HG02852 (cell line): ENCODE results near the gene BEND3.
A peak's percentile ranks its signal among the peaks of the same experiment; 100 is the strongest.
"Not testable (repeated sequence)": the region's sequence is repeated elsewhere in the genome, so short reads cannot be mapped to it uniquely, and the experiment has no call there.

ENCODE experiments used
- ATAC-seq: cut with Tn5 transposase; IDR thresholded peaks from one replicate; pipeline ENCODE4 v1.9.1; 2021; ENCODE audit warnings: mild to moderate bottlenecking, moderate library complexity; ENCODE audit not compliant: unreplicated experiment

The BEND3 gene

DNA sequence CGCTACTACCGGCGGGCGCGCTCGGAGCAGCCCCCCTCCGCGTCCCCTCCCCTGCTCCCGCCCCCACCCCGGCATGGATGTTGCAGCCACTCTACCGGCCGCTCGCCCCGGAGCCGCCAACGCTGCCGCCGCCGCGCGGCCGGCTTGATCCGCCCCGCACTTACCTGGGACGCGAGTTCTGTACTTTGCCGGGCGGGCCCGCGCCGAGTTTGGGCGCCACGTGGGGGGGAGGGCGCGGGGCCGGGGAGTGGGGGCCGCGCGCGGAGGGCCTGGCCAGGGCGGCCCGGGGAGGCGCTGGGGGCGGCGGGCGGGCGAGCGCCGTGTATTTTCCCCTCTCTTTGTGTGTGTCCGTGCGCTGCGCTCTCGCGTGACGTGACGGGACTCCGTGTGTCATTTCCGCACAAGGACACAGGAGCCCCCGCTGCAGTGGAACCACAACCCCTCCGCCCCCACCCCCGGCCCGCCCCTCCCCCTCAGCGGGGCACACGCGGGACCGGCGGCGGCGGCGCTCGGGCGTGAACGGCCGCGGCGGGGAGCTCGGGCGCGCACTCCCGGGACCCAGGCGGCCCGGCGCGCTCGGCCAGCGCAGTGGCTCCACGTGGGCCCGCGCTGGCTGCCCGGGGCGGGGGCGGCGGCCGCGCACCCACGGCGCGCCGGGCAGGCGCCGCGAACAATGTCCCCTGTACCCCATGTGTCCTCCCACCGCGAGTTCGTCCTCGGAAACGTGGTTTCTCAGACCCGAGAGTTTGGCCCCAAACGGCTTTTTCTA is at the start of gene BEND3:
BEND3 (minus strand) TSS at position 590 of the 769 bp plus-strand sequence. CDS start 16,230 bp downstream, outside the sequence.
- peak; percentile 27 for ATAC-seq

GRCh38 chr6:107164299-107164698 is 49.0 kb upstream of the BEND3 start:
- ATAC-seq: not testable (repeated sequence)

- ATAC-seq: no peak
Observed at GRCh38 chr6:107161521-107161920, 46.2 kb upstream of the BEND3 start.

DNA sequence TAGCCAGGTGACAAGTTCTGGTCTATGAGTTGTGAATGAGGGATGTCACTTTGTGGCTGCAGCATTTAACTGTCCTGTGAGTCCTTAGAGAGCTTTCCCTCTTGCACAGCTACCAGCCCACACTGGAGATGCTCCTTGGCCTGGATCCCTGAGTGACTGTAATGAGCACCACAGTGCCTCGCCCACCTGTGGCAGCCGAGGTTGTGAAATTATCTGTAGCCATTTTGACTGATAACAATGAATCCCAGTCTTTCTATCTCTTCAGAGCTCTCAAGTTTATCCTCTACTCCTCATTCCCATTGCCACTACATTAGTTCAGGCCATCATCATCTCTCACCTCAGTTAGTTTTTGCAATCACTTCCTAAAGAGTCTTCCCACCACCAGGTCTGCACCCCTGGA is 41.3 kb upstream of the BEND3 start:
- no peak for ATAC-seq

GRCh38 chr6:107154801-107155160 is 39.5 kb upstream of the BEND3 start:
- ATAC-seq: no peak

GRCh38 chr6:107154131-107154800 is 39.0 kb upstream of the BEND3 start:
- no peak for ATAC-seq

GRCh38 chr6:107152638-107153430 is 37.5 kb upstream of the BEND3 start:
- no peak for ATAC-seq

DNA sequence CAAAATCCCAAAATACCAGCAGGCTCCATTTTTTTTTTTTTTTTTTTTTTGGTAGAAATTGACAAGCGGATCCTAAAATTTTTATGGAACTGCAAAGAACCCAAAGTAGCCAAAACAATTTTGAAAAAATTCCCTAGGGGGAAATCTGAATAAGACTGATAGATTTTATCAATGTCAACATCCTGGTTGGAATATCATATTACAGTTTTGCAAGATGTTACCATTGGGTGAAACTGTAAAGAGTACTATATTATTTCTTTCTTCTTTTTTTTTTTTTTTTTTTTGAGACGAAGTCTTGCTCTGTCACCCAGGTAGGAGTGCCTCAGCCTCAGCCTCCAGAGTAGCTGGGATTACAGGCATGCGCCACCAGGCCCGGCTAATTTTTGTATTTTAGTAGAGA is 29.4 kb upstream of the BEND3 start:
- ATAC-seq: no peak

DNA sequence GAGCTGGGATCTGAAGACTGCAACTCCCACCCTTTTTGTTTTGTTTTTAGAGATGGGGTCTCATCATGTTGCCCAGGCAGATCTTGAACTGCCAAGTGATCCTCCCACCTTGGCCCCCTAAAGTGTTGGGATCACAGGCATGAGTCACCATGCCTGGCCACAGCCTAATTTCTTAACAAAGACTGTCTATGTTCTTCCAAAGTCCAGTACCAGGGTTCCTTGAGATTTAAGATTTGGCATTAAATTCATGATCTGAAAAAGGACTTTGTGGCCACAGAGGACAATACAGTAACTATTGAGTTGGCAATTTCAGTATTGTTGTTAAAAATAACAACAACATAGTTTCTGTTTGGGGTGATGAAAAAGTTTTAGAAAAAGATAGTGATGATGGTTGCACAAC is 28.7 kb upstream of the BEND3 start:
- ATAC-seq: no peak

DNA sequence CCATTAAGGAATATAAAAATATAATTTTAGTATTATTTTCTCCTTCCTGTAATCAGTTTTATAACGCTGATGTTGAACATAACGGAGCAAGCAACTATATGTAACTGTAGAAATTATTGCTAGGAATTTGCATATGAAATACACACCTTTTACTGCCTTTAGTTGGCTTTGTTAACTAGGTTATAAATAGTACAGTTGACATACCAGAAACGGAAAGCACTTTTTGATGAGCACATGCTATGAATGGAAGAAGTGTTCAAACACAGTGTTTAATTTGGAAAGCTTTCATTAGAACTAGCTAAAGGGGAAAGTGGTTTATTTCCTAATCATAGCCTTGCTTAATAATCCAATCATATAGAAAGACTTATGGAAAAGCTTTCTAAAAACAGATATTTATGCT is 25.3 kb upstream of the BEND3 start:
- ATAC-seq: no peak

DNA sequence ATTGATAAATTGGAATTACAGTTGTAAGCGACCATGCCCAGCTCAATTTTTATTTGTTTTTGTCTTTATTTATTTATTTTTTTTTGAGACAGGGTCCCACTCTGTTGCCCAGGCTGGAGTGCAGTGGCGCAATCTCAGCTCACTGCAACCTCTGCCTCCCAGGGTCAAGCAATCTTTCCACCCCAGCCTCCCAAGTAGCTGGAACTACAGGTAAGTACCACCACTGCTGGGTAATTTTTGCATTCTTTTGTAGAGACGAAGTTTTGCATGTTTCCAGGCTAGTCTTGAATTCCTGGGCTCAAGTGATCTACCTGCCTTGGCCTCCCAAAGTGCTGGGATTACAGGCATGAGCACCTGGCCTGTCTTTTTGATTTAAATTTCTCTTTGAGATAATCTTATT is 21.0 kb upstream of the BEND3 start:
- not testable (repeated sequence) for ATAC-seq

- not testable (repeated sequence) for ATAC-seq
Observed at GRCh38 chr6:107135048-107135680, 19.8 kb upstream of the BEND3 start.

GRCh38 chr6:107132330-107132954 is 17.1 kb upstream of the BEND3 start:
- no peak for ATAC-seq

DNA sequence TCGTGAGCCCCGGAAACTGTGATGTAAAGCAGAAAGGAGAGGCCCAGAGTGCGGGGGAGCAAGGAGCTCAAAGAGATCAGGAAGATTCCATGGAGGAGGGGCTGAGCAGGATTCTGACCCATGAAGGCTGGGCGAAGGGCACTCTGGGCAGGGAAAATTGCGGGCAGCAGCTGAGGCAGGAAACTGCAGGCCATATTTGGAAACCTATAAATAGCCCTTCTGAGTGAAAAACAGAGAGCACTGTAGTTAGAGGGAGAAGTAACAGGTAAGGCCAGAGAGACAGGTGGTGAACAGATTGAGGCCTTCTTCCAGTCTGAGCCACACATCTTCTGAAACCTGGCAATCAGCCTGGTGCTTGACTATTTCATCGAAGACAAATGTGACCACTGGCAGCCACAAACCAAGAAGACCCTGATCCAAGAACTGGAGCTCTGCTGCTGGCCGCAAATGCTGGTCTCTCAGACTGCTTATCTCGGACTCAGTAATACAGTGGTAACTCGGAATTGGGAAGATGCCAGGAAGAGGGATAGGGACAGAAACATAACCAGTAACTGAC is 14.1 kb upstream of the BEND3 start:
- no peak for ATAC-seq

GRCh38 chr6:107128577-107128976 is 13.3 kb upstream of the BEND3 start:
- no peak for ATAC-seq

DNA sequence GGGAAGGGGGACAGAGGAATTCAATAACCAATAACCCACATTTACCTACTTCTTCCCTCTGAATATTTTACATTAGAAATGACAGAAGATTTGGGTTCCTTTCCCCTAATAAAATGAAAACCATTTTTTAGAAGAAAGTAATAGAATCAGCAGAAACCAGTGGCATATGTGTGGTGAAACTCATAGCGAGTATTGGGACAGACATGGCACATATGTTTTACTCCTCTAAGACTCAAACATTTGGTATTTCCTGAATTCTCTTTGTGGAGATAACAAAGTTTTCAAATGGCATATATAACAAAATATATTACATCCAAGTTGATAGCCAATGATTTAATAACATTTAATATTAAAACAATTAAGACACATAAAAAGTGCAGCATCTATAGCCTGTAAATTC is 12.9 kb upstream of the BEND3 start:
- ATAC-seq: no peak

- no peak for ATAC-seq
Observed at GRCh38 chr6:107125771-107126170, 10.5 kb upstream of the BEND3 start.

DNA sequence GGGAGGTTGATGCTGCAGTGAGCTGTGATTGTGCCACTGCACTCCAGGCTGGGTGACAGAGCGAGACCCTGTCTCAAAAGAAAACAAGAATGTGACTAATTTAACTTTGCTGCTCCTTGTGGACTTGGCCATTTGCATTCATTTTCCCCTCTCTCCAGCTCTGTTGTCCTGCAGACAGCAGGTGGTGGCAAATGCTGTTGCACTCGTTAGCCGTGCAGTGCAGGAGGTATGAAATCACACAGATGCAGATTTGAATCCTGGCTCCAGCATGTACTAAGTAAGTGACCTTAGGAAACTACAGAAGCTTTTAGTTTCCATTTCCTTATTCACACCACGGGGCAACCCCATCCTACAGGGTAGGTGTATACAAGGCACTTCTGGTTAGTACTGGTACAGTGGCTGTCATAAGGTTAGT is 9.6 kb upstream of the BEND3 start:
- ATAC-seq: peak; percentile 74

GRCh38 chr6:107123501-107123900 is 8.2 kb upstream of the BEND3 start:
- no peak for ATAC-seq

DNA sequence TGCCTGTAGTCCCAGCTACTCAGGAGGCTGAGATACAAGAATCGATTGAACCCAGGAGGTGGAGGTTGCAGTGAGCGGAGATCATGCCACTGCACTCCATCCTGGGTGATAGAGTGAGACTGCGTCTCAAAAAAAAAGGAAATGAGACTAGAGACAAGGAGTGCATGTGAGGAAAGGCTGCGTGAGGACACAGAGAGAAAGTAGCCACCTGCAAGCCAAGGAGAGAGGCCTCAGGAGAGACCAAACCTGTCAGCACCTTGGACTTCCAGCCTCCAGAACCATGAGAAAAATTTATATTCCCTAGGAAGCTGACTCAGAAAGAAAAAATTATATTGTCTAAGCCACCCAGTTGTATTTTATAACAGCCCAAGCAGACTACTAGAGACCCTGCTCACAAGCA is 7.4 kb upstream of the BEND3 start:
- ATAC-seq: no peak
